Measurements from ENCODE around the gene ABCD3. TPM values are rescaled to one million over a fixed set of nuclear protein-coding genes. Genes with fewer than 3 reads are reported as not detected.

ABCD3 gene
- total and polyA plus RNA-seq, 8 donors = 42.7 to 66.1 (median 49.3) TPM

DNA sequence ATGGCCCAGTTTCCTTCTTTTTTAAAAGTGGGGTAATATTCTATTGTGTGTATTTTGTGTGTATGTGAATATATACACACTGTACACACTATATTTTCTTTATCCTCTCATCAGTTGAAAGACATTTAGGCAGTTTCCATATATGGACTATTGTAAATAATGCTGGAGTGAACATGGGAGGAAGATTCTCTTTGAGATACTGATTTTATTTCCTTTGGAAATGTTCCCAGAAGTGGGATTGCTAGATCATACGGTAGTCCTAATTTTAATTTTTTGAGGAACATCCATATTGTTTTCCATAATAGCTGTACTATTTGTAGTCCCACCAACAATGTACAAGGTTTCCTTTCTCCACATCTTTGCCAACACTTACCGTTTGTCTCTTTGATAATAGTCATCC is 72.4 kb downstream of the ABCD3 start:
- H3K27me3 ChIP-seq = no peaks in the 10 kb centered on the region
- no peak for TF ChIP-seq CTCF (IDR thresholded peaks at IDR 0.05)
- H3K4me1 ChIP-seq = no peaks in the 10 kb centered on the region
- intact Hi-C loops (cut with DNase I) = no loop called here
- no peak overlapping the region for H3K27ac ChIP-seq
- ATAC-seq (no peak), DNase-seq (no peak)
- H3K4me3 ChIP-seq = no peak overlapping the region
- H3K36me3 ChIP-seq = peaks cover 3 to 38% of the 10 kb centered on the region in 2 donors
- H3K9me3 ChIP-seq = no peaks in the 10 kb centered on the region

GRCh38 chr1:94496076-94496755 is 78.0 kb downstream of the ABCD3 start:
- DNase-seq = no peak
- Histone ChIP-seq H3K27ac (no peak overlapping the region), H3K9me3 (no peaks in the 10 kb centered on the region), H3K27me3 (no peaks in the 10 kb centered on the region), H3K36me3 (peaks cover 0 to 44% of the 10 kb centered on the region in 2 donors), H3K4me3 (no peak overlapping the region), H3K4me1 (no peaks in the 10 kb centered on the region)
- no peak for TF ChIP-seq CTCF (IDR thresholded peaks at IDR 0.05)
- no peak for ATAC-seq
- intact Hi-C loops (cut with DNase I) = no loop called here

- H3K27me3 ChIP-seq = no peaks in the 10 kb centered on the region
- H3K9me3 ChIP-seq = no peaks in the 10 kb centered on the region
- DNase-seq (no peak), ATAC-seq (no peak)
- H3K36me3 ChIP-seq = peaks cover 0 to 55% of the 10 kb centered on the region in 2 donors
- TF ChIP-seq CTCF (IDR thresholded peaks at IDR 0.05) = no peak
- H3K27ac ChIP-seq = no peak overlapping the region
- no peaks in the 10 kb centered on the region for H3K4me1 ChIP-seq
- intact Hi-C loops (cut with DNase I) = no loop called here
- no peak overlapping the region for H3K4me3 ChIP-seq
These were observed 83.2 kb downstream of the ABCD3 start for GRCh38 chr1:94501426-94501825.

- H3K36me3 ChIP-seq = peaks cover 0 to 60% of the 10 kb centered on the region in 2 donors
- H3K9me3 ChIP-seq = no peaks in the 10 kb centered on the region
- H3K27ac ChIP-seq = no peak overlapping the region
- no peak for TF ChIP-seq CTCF (IDR thresholded peaks at IDR 0.05)
- no peak overlapping the region for H3K4me3 ChIP-seq
- no peak for DNase-seq
- no peaks in the 10 kb centered on the region for H3K4me1 ChIP-seq
- intact Hi-C loops (cut with DNase I) = no loop called here
- no peak for ATAC-seq
- H3K27me3 ChIP-seq = no peaks in the 10 kb centered on the region
These were observed 83.7 kb downstream of the ABCD3 start for GRCh38 chr1:94501935-94502334.

- DNase-seq = no peak
- Histone ChIP-seq H3K4me3 (no peak overlapping the region), H3K27ac (no peak overlapping the region), H3K27me3 (no peaks in the 10 kb centered on the region), H3K9me3 (no peaks in the 10 kb centered on the region), H3K4me1 (no peaks in the 10 kb centered on the region), H3K36me3 (peaks cover 0 to 60% of the 10 kb centered on the region in 2 donors)
- ATAC-seq = no peak
- intact Hi-C loops (cut with DNase I) = no loop called here
- TF ChIP-seq CTCF (IDR thresholded peaks at IDR 0.05) = no peak
These were observed 85.0 kb downstream of the ABCD3 start for GRCh38 chr1:94503153-94503552.
